GM12891 (cell line): ENCODE results near the gene GBP5.
"Not testable (repeated sequence)": the region's sequence is repeated elsewhere in the genome, so short reads cannot be mapped to it uniquely, and the experiment has no call there.

Source experiments
- PAX5 ChIP-seq: IDR thresholded peaks from 2 replicates; pipeline ENCODE4 v1.6.1; 2011; ENCODE audit warnings: low read length, moderate library complexity, mild to moderate bottlenecking; ENCODE audit not compliant: insufficient read depth, severe bottlenecking
- POLR2A ChIP-seq: IDR thresholded peaks from 2 replicates; pipeline ENCODE4 v1.6.1; 2011; ENCODE audit warnings: low read depth, low read length, control low read depth
- POLR2AphosphoS5 ChIP-seq: IDR thresholded peaks from 2 replicates; pipeline ENCODE4 v1.6.1; 2011; ENCODE audit warnings: low read depth, low read length, control low read depth
- POU2F2 ChIP-seq: IDR thresholded peaks from 2 replicates; pipeline ENCODE4 v1.6.1; 2011; ENCODE audit warnings: low read depth, mild to moderate bottlenecking, control low read depth, low read length, moderate library complexity
- SPI1 ChIP-seq: IDR thresholded peaks from 2 replicates; pipeline ENCODE4 v1.6.1; 2011; ENCODE audit warnings: low read depth, low read length, control low read depth
- TAF1 ChIP-seq: IDR thresholded peaks from 2 replicates; pipeline ENCODE4 v1.6.1; 2011; ENCODE audit warnings: low read depth, low read length, control low read depth

DNA sequence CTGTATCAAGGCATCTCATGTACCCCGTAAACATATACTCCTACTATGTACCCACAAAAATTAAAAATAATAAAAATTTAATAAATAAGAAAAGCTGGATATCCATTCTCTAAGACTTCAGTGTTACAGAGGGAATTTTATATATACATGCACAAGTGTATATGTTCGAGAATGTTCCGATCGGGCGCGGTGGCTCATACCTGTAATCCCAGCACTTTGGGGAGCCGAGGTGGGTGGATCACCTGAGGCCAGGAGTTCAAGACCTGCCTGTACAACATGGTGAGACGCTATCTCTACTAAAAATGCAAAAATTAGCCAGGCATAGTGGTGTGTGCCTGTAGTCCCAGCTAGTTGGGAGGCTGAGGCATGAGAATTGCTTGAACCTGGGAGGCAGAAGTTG, 17.1 kb downstream of the GBP5 start:
- TF ChIP-seq POLR2AphosphoS5, POLR2A, TAF1, POU2F2, SPI1, PAX5: not testable (repeated sequence)
